Spleen (tissue), 7 donors: ENCODE data around the gene KRTDAP.

ENCODE experiments used
- POLR2A ChIP-seq, 3 donors: fragments of 450-650 bp; IDR thresholded peaks; one replicate each; pipeline ENCODE4 v1.5.1; 2017; ENCODE audit warnings: antibody characterized with exemption in 3 of 3, mild to moderate bottlenecking in 1 of 3
- TF ChIP-seq, protein P1 (sequence below), 11 experiments: fragments of 200-600 bp in 7 of 11; fragments of 450-650 bp in 4 of 11; sonication (generic) in 4 of 11; IDR thresholded peaks in 8 of 11; conservative IDR thresholded peaks in 3 of 11; 1 replicate in 7 of 11; 2 replicates in 4 of 11; pipeline versions ENCODE4 v1.4.0 to v1.8.0; 2016 to 2021; ENCODE audit warnings: antibody characterized with exemption in 11 of 11, inconsistent platforms in 4 of 11, mild to moderate bottlenecking in 1 of 11
- donor health status: DM: no; HTN: no; CAD: no; lungs with moderate emphysema.
- donor health status: DM: no; HTN: no; CAD: no.
- donor health status: DM: no; HTN: no; CAD: no.

DNA sequence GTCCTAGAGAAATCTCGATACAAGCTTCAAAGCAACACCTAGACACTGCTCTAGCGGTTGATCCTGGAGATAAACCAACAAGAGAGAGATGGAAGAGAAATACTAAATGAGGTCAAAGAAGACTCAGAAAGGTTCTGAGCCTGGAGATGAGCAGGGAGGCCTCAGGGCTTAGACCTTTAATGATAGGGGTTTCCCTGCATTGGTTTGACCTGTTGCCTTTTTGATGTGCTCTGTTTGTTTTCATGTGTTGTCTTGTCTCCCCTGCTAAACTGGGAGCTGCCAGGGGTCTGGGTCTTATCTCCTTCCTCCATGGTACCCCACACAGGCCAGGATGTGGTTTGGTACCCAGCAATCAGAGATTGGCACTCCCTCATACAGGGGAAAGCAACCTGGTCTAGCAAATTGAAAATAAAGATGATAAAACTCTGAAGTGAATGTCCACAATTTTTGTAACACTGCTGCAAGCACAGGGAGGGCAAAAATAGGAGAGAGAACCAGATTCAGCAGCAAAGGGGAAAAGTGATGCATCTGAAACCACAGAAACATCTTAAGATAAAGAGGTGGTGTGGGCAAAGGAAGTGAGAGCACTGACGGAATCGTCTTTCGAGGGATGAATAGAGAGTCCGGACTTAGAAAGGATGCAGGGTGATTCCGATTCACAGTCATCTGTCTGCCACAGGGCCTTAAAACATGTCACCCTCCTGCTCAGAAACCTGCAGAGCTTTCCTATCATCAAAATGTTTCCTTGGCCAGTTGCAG is 38.7 kb downstream of the KRTDAP start:
- TF ChIP-seq, protein P1, sequence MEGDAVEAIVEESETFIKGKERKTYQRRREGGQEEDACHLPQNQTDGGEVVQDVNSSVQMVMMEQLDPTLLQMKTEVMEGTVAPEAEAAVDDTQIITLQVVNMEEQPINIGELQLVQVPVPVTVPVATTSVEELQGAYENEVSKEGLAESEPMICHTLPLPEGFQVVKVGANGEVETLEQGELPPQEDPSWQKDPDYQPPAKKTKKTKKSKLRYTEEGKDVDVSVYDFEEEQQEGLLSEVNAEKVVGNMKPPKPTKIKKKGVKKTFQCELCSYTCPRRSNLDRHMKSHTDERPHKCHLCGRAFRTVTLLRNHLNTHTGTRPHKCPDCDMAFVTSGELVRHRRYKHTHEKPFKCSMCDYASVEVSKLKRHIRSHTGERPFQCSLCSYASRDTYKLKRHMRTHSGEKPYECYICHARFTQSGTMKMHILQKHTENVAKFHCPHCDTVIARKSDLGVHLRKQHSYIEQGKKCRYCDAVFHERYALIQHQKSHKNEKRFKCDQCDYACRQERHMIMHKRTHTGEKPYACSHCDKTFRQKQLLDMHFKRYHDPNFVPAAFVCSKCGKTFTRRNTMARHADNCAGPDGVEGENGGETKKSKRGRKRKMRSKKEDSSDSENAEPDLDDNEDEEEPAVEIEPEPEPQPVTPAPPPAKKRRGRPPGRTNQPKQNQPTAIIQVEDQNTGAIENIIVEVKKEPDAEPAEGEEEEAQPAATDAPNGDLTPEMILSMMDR (IDR thresholded peaks at IDR 0.05 in 8 of 11, conservative IDR thresholded peaks at IDR 0.05 in 3 of 11), result no peak
- TF ChIP-seq POLR2A (IDR thresholded peaks at IDR 0.05), result no peak
